Sciatic nerve (tissue), 2 donors: ENCODE measurements around the gene IGSF8. TPM values are rescaled to one million over a fixed set of nuclear protein-coding genes. Genes with fewer than 3 reads are reported as not detected.

Experiments used
- ATAC-seq: fragments of 200-7000 bp; cut with Tn5 transposase; one replicate; pipeline ENCODE4 v1.9.1; 2020; ENCODE audit warnings: mild to moderate bottlenecking, moderate library complexity
- DNase-seq: peaks from one replicate; pipeline ENCODE4 v3.0.0-alpha.2; 2020; ENCODE audit warnings: low spot score
- intact Hi-C: fragments of 100-400 bp; cut with DNase I; formaldehyde crosslinking; loops from one replicate; pipeline ENCODE4 v1.14.2; 2022
- total RNA-seq: library from RNA; stranded (reverse); fragmentation: NEBNext Ultra II Directional; extraction: Animal tissue kit (Norgen Biotek cat#: 25700); gene quantifications from one replicate; pipeline ENCODE4 v1.2.1, GENCODE V29; 2021
- donor health status: DM: no; HTN: no; CAD: no.
- donor health status: DM: no; HTN: no; CAD: no.

Gene IGSF8
- total RNA-seq, 1 donor from 2014 or later: 54.9 TPM

DNA sequence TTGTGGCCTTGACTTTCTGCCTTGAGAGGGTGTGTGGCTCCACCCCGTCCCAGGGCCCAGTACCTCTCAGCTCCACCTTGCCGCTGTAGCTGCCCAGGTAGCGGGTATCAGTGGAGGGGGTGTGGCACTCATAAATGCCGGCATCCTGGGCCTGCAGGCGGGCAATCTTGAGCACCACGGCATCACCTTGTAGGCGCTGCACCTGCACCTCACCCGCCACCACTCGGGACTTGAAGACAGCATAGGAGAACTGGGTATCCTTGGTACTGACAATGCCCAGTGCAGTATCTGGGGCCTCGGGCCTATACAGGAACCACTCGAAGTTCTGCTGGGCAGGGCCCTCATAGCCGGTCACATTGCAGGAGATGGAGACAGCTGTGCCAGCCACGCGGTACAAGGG lies 3.6 kb downstream of the IGSF8 start:
- DNase-seq: no peak
- intact Hi-C loops: loop anchor here (10.0 kb wide), 2 partner anchors 120 to 160 kb away; no protein-coding TSS in a partner anchor
- ATAC-seq: no peak

DNA sequence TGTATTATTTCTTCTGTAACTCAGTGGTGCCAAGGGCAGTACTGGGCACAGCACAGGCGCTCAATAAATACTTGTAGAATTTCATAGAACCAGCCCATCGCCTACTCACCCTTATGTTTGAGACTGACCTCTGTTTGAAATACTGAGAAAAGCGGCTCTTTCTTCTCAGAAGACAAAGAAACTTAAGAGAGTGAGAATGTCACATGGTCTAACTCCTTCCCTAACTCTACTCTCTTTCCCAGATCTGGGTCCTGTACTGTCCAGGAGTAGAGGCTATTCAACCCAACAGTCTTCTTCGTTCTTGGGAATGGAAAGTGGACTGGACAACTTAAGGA lies 4.2 kb downstream of the IGSF8 start:
- DNase-seq: no peak
- intact Hi-C loops: loop anchor here (10.0 kb wide), 2 partner anchors 121 to 161 kb away; no protein-coding TSS in a partner anchor
- no peak for ATAC-seq

DNA sequence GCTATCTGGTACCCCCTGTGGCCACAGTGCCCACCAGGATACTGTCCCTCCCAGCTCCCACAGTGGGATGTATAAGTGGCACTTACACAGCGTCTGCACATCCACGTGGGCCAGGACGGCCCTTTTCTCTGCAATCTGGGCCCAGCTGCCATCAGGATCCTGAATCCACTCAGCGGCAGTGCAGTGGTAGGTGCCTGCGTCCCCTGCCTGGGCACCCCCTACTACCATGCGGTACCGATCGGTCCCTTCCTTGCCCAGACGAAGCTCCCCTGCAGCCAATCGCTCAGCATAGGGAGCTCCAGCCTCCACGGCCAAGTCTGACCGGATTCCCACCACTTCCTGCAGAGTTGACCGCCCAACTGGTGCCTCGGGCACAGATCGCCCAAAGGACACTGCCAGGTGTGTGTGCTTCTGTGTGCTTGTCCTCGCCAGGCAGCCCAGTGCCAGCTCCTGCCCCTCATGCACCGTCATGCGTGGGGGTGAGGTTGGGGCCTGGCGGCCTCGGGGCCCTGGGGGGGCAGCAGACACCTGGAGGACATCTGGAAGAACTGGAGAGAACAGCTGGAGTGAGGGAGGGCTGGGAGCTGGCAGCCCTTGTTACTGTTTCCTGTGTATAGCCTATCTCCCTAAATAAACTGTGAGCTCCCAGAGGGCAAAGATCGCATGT lies 4.7 kb downstream of the IGSF8 start:
- DNase-seq: no peak
- ATAC-seq: no peak
- intact Hi-C loops: loop anchor here (10.0 kb wide), 2 partner anchors 121 to 161 kb away; no protein-coding TSS in a partner anchor

DNA sequence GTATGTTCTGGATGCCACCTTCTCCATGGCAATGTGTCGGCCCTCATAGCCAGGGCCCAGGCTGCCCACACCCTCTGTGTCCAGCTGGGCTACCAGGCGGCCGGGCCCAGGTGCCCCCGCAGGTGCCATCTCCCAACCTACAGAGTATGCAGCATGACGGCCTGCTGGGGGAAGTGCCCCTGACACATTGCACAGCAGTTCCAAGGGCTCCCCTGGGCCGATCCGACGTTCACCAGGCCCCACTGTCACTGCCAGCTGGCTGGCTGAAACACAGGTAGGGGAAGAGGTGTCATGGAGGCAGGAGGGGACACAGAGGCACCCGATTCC lies 5.4 kb downstream of the IGSF8 start:
- ATAC-seq (no peak), DNase-seq (no peak)
- intact Hi-C loops: loop anchor here (10.0 kb wide), 2 partner anchors 122 to 162 kb away; no protein-coding TSS in a partner anchor

DNA sequence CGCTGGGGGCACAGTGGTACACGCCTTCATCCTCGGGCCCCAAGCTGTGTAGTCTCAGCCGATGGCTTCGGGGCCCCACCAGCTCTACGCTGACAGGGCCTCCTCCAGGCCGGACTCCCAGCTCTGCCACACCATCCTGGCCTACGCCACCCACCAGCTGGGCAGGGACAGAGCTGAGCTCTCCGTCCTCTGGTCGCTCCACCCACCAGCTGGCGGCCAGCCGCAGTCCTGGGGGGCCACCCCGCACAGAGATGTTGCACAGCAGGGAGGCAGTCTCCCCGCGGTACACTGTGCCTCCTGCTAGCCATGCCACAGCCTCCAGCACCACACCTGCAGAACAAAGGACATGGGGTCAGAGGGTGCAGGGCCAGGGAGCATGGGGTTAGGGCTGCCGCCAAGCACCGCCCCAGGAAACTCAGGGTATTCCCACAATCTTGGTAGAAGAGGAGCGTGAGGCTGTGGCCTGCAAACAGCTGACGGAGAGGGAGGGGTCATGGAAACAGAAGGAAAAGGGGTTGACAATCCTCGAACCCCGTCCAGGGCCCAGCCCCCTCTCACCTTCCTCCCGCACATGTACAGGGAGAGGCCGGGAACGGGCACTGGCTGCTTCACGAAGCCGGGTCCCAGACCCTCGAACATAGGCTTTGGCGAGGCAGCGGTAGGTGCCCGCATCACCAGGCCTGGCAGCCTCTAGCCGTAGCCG lies 5.9 kb downstream of the IGSF8 start:
- DNase-seq (no peak), ATAC-seq (no peak)
- intact Hi-C loops: loop anchor here (10.0 kb wide), 2 partner anchors 122 to 162 kb away; no protein-coding TSS in a partner anchor

DNA sequence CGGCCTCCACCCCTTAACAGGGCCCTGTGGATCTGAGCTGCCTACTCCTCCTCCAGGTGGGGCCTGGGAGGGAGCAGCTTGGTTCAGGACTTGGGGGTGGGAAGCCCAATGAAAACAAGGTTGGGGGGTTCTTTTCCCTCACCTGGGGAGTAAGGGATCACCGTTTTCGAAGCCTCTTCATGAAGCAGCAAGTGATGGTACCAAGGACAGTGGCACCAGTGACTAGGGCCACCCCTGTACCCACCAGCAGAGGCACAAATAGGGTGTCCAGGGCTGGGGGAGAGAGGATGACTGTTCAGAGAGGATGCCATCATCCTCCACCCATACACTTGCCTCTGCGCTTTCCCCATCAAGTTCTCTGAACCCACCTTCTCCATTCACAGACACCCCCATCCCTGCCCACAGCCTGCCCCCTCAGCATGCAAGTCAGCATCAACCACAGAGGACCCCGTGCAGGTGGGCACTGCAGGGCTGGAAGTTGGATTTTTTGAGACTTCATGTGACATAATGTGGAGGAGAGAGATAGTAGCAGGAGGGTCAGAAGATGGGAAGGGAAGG lies 6.7 kb downstream of the IGSF8 start:
- intact Hi-C loops: loop anchor here (10.0 kb wide), 2 partner anchors 123 to 163 kb away; no protein-coding TSS in a partner anchor
- DNase-seq (no peak), ATAC-seq (no peak)

DNA sequence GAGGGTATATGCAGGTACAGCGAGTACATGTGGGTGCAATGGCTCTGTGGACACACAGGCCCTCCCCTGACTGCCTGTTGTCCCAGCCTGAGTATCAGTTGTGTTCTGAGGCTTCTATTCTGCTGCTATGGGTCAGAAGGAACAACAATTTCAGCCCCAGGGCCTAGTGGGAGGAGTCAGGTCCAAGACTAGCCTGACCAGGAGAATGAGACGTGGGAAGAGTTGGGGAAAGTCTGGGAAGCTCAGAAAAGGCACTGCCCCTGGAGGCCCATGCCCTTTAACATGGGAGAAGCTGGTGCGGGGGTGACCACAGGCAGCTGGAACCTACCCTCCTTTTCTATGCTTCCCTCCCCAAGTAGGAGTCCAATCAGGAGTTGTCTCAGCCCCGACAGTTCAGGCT lies 7.7 kb downstream of the IGSF8 start:
- DNase-seq (no peak), ATAC-seq (no peak)
- intact Hi-C loops: loop anchor here (10.0 kb wide), 2 partner anchors 124 to 164 kb away; no protein-coding TSS in a partner anchor

DNA sequence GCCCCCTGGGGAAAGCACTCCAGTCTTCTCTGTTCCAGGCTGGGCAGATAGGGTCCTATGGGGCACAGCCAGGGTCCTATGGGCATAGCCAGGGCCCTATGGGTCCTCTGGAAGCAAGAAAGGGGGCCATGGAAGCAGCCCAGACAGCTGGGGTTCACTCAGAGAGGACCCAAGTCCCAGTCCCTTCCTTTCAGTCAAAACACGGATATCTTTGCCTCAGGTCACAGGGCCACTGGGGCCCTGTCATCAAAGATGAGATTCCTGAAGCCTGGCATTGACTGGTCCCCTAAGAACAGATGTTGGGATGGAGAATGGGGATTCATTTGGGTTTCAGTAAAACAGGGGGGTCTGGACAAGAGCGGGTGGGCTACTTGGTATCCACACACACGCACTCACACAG lies 8.5 kb downstream of the IGSF8 start:
- intact Hi-C loops: loop anchor here (10.0 kb wide), 2 partner anchors 125 to 165 kb away; no protein-coding TSS in a partner anchor
- DNase-seq (no peak), ATAC-seq (no peak)

DNA sequence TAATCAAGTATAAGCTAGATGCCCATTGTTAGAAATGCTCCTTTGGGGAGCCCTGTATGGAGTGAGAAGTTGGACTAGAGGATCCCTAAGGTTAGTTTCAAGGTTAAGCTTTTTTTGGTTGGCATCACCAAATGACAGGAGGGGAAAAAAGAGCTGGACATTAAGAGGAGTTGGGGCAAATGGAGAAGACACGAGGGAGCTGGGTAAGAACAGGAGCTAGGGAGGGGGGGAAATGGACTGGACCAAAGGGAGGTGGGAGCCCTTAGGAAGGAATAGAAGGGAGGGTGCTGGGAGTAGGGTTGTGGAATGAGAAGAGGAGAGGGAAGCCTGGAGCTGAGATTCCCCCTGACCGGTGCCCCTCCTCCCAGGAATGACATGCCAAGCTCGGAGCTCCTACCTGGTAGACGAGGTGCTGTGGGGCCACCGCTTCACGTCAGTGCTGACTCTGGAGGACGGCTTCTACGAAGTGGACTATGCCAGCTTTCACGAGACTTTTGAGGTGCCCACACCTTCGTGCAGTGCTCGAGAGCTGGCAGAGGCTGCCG lies 11.2 kb downstream of the IGSF8 start:
- no peak for ATAC-seq
- intact Hi-C loops: no loop called here
- no peak for DNase-seq

DNA sequence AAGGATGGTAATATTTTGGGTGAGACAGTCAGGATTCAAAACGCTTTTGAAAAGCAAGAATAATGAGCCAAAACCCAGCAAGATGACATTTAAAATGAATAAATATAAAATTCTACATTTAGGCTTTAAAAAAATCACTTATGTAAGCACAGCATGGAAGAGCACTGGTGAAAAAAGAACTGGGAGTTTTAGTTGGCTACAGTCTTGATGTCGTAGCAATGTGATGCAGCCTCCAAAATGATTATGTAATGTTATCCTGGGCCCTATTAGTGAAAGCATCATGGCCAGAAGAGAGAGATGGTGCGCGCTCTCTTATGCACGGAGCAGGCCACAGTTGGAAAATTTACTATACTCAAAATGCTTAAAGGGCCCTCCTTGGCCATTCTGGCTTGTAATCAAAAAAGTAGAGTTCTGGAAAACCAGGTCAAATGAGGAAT lies 11.9 kb downstream of the IGSF8 start:
- intact Hi-C loops: no loop called here
- ATAC-seq: peak; percentile 89
- DNase-seq: no peak

DNA sequence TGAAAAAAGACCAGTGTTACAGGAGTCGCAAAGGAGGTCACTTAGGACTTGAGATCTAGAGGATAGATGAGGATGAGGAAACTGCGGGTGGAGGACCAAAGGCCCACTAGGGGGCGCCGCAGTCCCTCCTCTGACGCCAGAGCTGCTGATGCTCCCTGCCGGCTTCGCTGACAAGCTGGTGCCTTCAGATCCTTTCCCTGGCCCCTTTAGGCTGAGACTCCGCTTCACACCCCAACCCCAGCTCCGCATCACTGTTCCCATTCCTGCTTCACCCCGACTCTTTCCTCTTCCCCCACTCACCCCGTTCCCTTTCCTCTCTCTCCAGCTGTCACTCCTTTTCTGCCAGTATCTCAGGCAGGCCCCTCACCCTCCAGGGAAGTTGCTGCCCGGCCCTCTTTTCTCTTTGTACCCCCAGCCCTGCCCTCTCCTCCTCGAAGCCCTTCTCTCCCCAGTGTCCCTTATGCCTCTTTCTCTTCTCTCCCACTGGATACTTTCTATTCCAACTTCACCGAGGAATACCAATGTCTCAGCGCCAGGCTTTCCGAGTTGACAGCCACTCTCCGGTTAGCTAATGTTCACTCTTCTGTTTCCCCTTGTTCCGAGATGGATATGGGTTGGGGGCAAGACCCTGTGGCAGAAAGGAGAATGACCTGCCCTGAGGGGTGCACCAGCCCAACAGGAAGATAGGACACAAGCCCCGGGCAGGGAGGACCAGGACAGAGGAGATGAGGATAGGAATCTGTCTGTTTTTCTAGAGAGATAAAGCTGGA lies 12.5 kb downstream of the IGSF8 start:
- DNase-seq (peak; percentile 92), ATAC-seq (peak; percentile 91)
- intact Hi-C loops: no loop called here

DNA sequence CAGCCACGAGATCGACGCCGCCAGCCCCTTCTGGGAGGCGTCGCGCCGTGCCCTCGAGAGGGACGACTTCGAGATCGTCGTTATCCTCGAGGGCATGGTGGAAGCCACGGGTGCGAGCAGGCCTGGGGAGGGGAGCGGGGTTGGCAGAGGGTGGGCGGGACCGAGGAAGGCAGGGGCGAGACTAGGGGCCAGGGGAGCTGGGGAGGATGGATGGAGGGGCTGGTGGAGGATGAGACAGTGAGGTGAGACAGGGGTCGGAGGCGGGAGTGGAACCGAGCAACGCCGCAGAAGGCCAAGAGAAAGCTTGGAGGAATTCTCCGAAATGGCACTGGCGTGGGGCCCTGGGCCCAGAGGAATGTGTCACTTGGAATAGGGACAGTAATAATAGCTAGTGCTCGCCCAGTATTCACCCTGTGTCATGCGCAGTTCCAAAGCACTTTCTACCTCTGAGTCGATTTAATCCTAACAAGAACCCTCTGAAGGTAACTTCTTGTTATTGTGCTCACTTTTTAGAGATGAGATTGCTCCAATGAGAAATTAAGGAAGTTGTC lies 13.6 kb downstream of the IGSF8 start:
- ATAC-seq (no peak), DNase-seq (no peak)
- intact Hi-C loops: loop anchor here (5.0 kb wide), 1 partner anchor 38 kb away; no protein-coding TSS in a partner anchor

DNA sequence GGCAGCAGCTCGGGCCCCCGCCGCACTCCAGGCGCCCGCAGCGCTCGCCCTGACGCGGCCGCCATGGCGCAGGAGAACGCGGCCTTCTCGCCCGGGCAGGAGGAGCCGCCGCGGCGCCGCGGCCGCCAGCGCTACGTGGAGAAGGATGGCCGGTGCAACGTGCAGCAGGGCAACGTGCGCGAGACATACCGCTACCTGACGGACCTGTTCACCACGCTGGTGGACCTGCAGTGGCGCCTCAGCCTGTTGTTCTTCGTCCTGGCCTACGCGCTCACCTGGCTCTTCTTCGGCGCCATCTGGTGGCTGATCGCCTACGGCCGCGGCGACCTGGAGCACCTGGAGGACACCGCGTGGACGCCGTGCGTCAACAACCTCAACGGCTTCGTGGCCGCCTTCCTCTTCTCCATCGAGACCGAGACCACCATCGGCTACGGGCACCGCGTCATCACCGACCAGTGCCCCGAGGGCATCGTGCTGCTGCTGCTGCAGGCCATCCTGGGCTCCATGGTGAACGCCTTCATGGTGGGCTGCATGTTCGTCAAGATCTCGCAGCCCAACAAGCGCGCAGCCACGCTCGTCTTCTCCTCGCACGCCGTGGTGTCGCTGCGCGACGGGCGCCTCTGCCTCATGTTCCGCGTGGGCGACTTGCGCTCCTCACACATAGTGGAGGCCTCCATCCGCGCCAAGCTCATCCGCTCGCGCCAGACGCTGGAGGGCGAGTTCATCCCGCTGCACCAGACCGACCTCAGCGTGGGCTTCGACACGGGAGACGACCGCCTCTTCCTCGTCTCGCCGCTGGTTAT lies 14.2 kb downstream of the IGSF8 start:
- intact Hi-C loops: loop anchor here (5.0 kb wide), 1 partner anchor 37 kb away; no protein-coding TSS in a partner anchor
- ATAC-seq (no peak), DNase-seq (peak; percentile 77)

DNA sequence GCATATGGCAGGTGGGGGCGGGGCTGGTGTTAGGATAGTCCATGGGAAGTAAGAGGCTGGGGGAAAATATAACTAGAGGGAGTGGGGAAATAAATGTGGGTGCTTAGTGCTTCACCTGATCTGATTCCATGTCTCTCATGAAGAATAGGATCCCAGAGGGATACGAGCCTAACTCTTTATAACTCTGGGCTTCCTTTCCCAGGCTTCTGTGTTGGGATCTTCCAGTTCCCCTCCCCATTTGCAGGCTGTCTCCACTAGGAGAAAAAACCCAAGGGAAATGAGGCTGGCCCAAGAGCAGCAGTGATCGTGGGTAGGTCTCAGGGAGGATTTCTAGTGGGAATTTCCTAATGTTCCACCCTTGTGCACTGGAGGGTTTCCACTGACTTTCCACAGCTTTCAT lies 15.5 kb downstream of the IGSF8 start:
- ATAC-seq (no peak), DNase-seq (no peak)
- intact Hi-C loops: loop anchor here (5.0 kb wide), 1 partner anchor 36 kb away; no protein-coding TSS in a partner anchor

DNA sequence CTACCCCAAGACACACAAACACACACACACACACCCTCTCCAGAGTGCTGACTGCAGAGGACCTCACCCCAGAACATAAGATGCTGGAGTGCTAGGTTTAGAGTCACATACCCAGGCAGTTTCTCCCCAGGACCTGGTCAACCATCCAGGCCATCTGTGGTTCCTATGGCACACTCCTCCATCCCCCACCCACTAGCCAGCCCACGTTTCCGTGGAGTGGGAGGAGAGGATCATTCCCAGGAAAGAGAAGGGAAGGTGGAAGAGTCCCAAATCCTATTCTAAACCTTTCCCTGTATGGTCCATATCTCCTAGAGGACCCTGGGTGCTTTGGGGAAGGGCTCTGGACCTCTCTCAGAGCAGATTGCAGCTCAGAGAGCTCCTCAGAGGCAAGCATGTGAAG lies 15.9 kb downstream of the IGSF8 start:
- no peak for ATAC-seq
- intact Hi-C loops: loop anchor here (5.0 kb wide), 1 partner anchor 35 kb away; no protein-coding TSS in a partner anchor

DNA sequence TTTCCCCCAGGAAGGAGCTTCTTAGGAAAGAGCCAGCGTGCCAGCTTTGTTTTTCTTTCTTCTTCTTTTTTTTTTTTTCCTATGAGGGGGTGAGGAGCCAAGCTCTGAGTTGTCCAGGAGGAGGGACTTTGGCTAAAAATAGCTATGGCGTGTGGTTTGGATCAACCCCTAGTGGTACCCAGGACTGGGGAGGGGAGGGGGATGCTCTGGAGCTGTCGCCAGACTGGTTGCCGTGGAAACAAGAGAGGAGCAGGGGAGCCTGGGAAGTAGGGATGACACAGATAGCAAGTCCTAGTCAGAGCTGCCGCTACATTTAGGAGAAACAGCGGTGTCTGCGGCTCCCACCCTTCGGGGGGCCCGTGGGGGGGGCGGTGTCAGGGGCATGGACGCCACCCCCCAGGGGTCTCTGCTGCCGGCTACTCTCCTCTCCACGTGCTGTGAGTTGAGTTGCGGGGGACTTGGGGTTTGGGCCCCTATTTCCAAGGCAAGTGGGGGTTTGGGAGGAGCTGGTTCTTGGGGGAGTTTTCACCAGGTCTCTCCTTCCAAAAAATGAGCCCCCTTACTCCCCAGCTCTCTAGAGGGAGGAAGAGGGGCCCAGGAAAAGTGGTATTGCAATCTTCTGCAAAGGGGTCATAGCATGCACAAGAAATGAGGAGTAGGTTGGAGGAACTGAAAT lies 17.0 kb downstream of the IGSF8 start, which contains the start of gene KCNJ9:
Gene KCNJ9 (plus strand): TSS at position 278 of the 676 bp plus-strand sequence. CDS start 2,493 bp downstream, outside the sequence.
- DNase-seq (no peak), ATAC-seq (no peak)
- intact Hi-C loops: loop anchor here (5.0 kb wide), 1 partner anchor 34 kb away; no protein-coding TSS in a partner anchor

More for the DNA sequence above, 15.9 kb downstream of the IGSF8 start:
- DNase-seq: no peak
